Ovary (tissue), 3 donors: ENCODE results near the gene BRAP.

Experiments
- EP300 ChIP-seq: sonication (generic); formaldehyde crosslinking; IDR thresholded peaks from one replicate; pipeline ENCODE4 v1.6.1; 2017; ENCODE audit warnings: antibody characterized with exemption
- POLR2A ChIP-seq: fragments of 450-650 bp; IDR thresholded peaks from one replicate; pipeline ENCODE4 v1.6.1; 2017; ENCODE audit warnings: antibody characterized with exemption, mild to moderate bottlenecking, moderate library complexity
- TF ChIP-seq, protein P1 (sequence below), 3 donors: fragments of 450-650 bp in 2 of 3; fragments of 200-600 bp in 1 of 3; IDR thresholded peaks; one replicate each; pipeline versions ENCODE4 v1.5.1 to v1.8.0; 2016 to 2022; ENCODE audit warnings: antibody characterized with exemption in 3 of 3, mild to moderate bottlenecking in 1 of 3
- donor health status: DM: no; HTN: no; CAD: no.

DNA sequence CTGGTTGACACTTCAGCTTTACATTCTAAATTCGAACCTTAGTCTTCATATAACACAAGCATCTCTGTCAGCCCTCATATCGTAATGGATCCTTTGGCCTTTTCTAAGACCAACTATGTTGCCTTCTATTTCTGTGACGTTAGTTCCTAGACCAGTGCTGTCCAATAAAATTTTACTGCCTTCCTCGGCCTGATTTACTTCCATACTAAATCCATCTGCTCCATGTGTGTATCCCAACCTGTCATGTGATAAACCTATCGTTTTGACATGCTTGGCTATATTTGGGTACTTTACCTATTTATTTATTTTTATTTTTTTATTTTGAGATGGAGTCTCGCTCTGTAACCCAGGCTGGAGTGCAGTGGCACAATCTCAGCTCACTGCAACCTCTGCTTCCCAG lies 20.4 kb upstream of the BRAP start:
- TF ChIP-seq POLR2A (no peak), EP300 (no peak)
- TF ChIP-seq, protein P1, sequence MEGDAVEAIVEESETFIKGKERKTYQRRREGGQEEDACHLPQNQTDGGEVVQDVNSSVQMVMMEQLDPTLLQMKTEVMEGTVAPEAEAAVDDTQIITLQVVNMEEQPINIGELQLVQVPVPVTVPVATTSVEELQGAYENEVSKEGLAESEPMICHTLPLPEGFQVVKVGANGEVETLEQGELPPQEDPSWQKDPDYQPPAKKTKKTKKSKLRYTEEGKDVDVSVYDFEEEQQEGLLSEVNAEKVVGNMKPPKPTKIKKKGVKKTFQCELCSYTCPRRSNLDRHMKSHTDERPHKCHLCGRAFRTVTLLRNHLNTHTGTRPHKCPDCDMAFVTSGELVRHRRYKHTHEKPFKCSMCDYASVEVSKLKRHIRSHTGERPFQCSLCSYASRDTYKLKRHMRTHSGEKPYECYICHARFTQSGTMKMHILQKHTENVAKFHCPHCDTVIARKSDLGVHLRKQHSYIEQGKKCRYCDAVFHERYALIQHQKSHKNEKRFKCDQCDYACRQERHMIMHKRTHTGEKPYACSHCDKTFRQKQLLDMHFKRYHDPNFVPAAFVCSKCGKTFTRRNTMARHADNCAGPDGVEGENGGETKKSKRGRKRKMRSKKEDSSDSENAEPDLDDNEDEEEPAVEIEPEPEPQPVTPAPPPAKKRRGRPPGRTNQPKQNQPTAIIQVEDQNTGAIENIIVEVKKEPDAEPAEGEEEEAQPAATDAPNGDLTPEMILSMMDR (IDR thresholded peaks at IDR 0.05) = no peak
